Measurements from ENCODE around the gene NPSR1.
"Not testable (repeated sequence)": the region's sequence is repeated elsewhere in the genome, so short reads cannot be mapped to it uniquely, and the experiment has no call there.

Gene NPSR1

DNA sequence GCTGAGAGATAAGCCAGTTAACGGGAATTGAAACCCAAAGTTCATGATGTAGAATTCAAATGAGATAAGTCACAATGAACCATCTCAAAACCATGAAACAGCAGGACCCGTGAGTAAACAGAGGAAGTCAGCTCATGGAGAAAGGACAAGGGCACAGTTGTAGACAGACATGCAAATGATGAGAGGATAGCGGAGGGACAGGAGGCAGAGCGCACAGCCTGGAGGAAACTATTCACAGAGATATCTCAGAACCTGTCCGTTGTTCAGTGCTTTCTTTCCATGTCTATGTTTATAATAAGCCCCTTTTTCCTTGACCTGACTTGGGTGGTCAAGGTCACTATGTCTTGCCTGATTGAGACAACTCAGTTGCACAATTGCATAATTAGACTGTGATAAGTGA, 208.2 kb downstream of the NPSR1 start:
- not testable (repeated sequence) for DNase-seq (ENCODE audit: low read depth in 2 of 3, low spot score in 2 of 3)

GRCh38 chr7:34867341-34867740, 209.3 kb downstream of the NPSR1 start:
- DNase-seq (ENCODE audit: low read depth in 2 of 3, low spot score in 2 of 3), result not testable (repeated sequence)

DNA sequence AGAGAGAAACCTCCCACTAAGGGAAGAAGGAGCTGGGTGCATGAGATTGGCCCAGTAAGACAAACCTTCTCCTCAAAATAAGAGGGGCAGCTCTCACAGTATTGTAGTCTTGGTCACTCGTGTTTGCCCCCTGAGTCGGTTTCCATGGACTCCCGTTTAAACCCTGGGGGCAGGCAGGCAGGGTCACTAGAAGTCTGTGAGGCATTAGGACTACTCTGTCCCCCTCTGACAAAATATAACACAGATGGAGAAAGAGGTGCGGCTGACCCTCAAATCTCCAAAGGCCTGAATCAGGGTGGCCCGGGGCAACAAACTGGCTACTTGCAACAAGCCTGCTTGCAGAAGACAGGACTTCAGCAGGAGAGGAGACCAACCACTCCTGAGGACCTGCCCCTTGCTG, 210.6 kb downstream of the NPSR1 start:
- DNase-seq (ENCODE audit: low read depth in 2 of 3, low spot score in 2 of 3), result not testable (repeated sequence)

DNA sequence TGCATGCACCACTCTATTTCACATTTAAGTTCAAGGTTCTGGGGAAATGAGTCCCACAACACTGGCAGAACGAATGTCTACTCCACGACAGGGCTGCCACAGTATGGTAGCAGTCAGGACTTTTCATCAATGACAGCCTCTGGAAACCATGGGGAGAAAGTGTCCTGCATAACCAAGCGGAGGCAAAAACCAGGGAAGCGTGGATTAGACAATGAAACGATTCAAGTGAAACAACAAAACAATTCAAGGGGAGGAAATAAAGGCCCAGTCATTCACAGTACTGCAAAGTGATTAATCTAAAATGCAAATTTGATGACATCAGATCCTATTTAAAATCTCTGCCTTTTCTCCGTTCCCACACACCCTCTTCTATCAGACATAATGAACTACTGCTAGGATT, 211.0 kb downstream of the NPSR1 start:
- no peak for DNase-seq (ENCODE audit: low read depth in 2 of 3, low spot score in 2 of 3)

GRCh38 chr7:34870041-34870440, 212.0 kb downstream of the NPSR1 start:
- not testable (repeated sequence) for DNase-seq (ENCODE audit: low read depth in 2 of 3, low spot score in 2 of 3)

DNA sequence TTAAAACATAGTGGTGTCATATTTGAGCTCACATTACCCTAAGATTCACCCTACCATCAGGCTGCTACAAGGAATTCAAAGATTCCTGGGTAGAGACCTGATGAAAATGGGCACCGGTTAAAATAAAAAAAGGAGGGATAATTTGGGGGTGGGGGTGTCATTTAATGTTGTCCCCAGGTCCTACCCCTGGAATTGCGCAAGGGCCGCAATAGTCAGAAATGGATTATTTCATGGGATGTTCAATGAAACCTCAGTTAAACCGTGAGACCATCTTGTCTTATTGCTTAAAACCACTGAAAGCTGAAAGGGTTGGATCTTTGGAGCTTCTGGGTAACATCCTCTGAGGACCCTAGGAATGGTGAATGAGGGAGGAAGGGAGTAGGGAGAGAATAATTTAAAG, 216.3 kb downstream of the NPSR1 start:
- DNase-seq (ENCODE audit: low read depth in 2 of 3, low spot score in 2 of 3), result not testable (repeated sequence)

DNA sequence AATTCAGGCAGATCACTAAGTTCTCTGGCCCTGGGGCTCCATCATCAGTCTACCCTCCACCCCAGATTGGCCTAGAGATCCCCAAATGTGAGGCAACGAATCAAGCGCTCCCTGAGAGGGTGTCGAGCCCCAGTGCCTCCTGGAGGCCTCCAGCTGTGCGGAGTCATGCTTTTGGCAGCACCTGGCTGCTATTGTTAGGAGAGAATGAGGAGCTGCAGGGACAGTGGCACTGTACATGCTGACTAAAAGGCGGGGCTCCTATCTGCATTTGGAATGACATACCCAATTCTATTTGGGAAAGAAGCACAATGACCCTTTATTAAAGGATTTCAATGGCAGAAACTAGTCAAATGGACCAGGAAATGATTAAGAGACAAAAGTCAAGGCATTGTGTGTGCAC, 217.5 kb downstream of the NPSR1 start:
- no peak for DNase-seq (ENCODE audit: low read depth in 2 of 3, low spot score in 2 of 3)

- not testable (repeated sequence) for DNase-seq (ENCODE audit: low read depth in 2 of 3, low spot score in 2 of 3)
Observed at GRCh38 chr7:34878944-34879735, 221.1 kb downstream of the NPSR1 start.

- DNase-seq (ENCODE audit: low read depth in 2 of 3, low spot score in 2 of 3), result no peak
Observed at GRCh38 chr7:34879871-34880270, 221.9 kb downstream of the NPSR1 start.

DNA sequence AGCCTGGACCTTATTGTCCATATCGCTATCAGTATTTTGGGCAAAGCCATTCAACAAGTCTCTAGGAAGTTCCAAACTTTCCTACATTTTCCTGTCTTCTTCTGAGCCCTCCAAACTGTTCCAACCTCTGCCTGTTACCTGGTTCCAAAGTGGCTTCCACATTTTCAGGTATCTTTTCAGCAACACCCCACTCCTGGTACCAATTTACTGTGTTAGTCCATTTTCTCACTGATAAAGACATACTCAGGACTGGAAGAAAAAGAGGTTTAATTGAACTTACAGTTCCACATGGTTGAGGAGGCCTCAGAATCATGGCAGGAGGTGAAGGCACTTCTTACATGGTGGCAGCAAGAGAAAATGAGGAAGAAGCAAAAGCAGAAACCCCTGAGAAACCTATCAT, 225.8 kb downstream of the NPSR1 start:
- DNase-seq (ENCODE audit: low read depth in 2 of 3, low spot score in 2 of 3), result not testable (repeated sequence)

GRCh38 chr7:34886856-34887255, 228.8 kb downstream of the NPSR1 start:
- DNase-seq (ENCODE audit: low read depth in 2 of 3, low spot score in 2 of 3), result no peak

DNA sequence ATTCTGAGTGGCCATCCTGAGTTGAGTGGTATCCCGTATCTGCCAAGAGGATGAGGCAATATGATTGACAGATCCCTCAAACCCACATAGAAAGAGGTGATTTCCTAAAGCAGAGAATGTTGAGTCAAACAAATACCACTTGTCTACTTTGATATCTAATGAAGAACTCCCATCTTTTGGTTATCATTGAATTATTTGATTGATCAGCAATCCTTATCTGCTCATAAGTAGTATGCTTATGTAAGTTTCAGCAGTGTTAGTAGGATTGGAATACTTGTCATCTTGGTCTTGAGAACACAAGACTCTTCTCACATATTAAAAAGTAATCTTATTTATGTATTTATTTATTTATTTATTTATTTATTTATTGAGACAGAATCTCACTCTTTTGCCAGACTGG, 231.9 kb downstream of the NPSR1 start:
- no peak for DNase-seq (ENCODE audit: low read depth in 2 of 3, low spot score in 2 of 3)

- no peak for DNase-seq (ENCODE audit: low read depth in 2 of 3, low spot score in 2 of 3)
Observed at GRCh38 chr7:34895202-34895601, 237.2 kb downstream of the NPSR1 start.

All from activated CD8-positive, alpha-beta memory T cell treated with anti-CD3 and anti-CD28 coated beads for 48 hours (primary cell).